CD4-positive, alpha-beta T cell (primary cell): Measurements from ENCODE around the gene RARA. TPM values are rescaled to one million over a fixed set of nuclear protein-coding genes. Genes with fewer than 3 reads are reported as not detected.
"Not testable (repeated sequence)": the region's sequence is repeated elsewhere in the genome, so short reads cannot be mapped to it uniquely, and the experiment has no call there.

Experiments
- ATAC-seq: fragments of 200-7000 bp; cut with Tn5 transposase; one replicate; pipeline ENCODE4 v1.10.0; 2022; ENCODE audit warnings: mild to moderate bottlenecking; ENCODE audit not compliant: poor library complexity
- CTCF ChIA-PET: fragments of 350-600 bp; sonication (Branson Sonifier 250); formaldehyde crosslinking; loops from one replicate; lab custom pipeline; 2021; ENCODE audit warnings: antibody characterized with exemption, inconsistent platforms; lab: Charles Lee
- POLR2A ChIA-PET: fragments of 350-600 bp; sonication (Branson Sonifier 250); formaldehyde crosslinking; loops from one replicate; lab custom pipeline; 2021; ENCODE audit warnings: antibody characterized with exemption, inconsistent platforms; lab: Charles Lee
- DNase-seq, 14 experiments: peaks; one replicate each; pipeline ENCODE4 v3.0.0-alpha.2; 2013 to 2020; ENCODE audit warnings: mixed read lengths in 2 of 14
- H3K27ac ChIP-seq, 2 donors: one replicate each; pipeline versions ENCODE4 v1.5.1 to v1.7.0; 2013; ENCODE audit warnings: low read length in 2 of 2, low read depth in 1 of 2, mild to moderate bottlenecking in 1 of 2
- H3K27me3 ChIP-seq, 2 experiments: 1 replicate in 1 of 2; 2 replicates in 1 of 2; pipeline versions ENCODE4 v1.6.1 to v1.7.0; 2013; ENCODE audit warnings: low read length in 2 of 2, control low read depth in 1 of 2, mild to moderate bottlenecking in 1 of 2, moderate library complexity in 1 of 2; ENCODE audit not compliant: insufficient read depth in 2 of 2, control insufficient read depth in 1 of 2
- H3K36me3 ChIP-seq: one replicate; pipeline ENCODE4 v1.6.1; 2013; ENCODE audit warnings: low read length, control low read depth; ENCODE audit not compliant: insufficient read depth
- H3K4me1 ChIP-seq: one replicate; pipeline ENCODE4 v1.6.1; 2013; ENCODE audit warnings: low read length, control low read depth; ENCODE audit not compliant: insufficient read depth
- H3K4me3 ChIP-seq: one replicate; pipeline ENCODE4 v1.5.1; 2013; ENCODE audit warnings: mild to moderate bottlenecking, low read length, moderate library complexity
- H3K9me3 ChIP-seq, 2 experiments: 1 replicate in 1 of 2; 2 replicates in 1 of 2; pipeline versions ENCODE4 v1.6.1 to v1.7.0; 2013; ENCODE audit warnings: low read length in 2 of 2, mild to moderate bottlenecking in 2 of 2, control low read depth in 1 of 2, moderate library complexity in 1 of 2; ENCODE audit not compliant: control insufficient read depth in 1 of 2, insufficient read depth in 1 of 2
- H3K27ac Mint-ChIP-seq: one replicate; pipeline ENCODE4 v1.8.0; 2020; ENCODE audit warnings: mixed read lengths
- H3K27me3 Mint-ChIP-seq: one replicate; pipeline ENCODE4 v1.8.0; 2021; ENCODE audit warnings: mixed read lengths
- H3K36me3 Mint-ChIP-seq: one replicate; pipeline ENCODE4 v1.8.0; 2021; ENCODE audit warnings: low read depth, mixed read lengths
- H3K4me1 Mint-ChIP-seq: one replicate; pipeline ENCODE4 v1.8.0; 2021; ENCODE audit warnings: low read depth, mixed read lengths
- H3K4me3 Mint-ChIP-seq: one replicate; pipeline ENCODE4 v1.8.0; 2020; ENCODE audit warnings: mild to moderate bottlenecking, mixed read lengths
- H3K9me3 Mint-ChIP-seq: one replicate; pipeline ENCODE4 v1.8.0; 2020; ENCODE audit warnings: mixed read lengths
- intact Hi-C, 2 experiments: fragments of 100-400 bp; cut with DNase I in 1 of 2; cut with micrococcal nuclease in 1 of 2; formaldehyde crosslinking; loops; one replicate each; pipeline versions ENCODE4 v1.15.1 to v1.9.0; 2023 to 2025; cut with DNase I, micrococcal nuclease
- total RNA-seq, 174 experiments: library from RNA in 2 of 174; stranded (reverse) in 2 of 174; gene quantifications; one replicate each; pipeline ENCODE4 v1.2.3 and lab custom pipeline; 2021 to 2026
- TF ChIP-seq, protein P1 (sequence below): fragments of 200-600 bp; IDR thresholded peaks from one replicate; pipeline ENCODE4 v1.8.0; 2022; ENCODE audit warnings: antibody characterized with exemption, mild to moderate bottlenecking

RARA gene
- total RNA-seq, 2 experiments from 2014 or later: 114 to 115 TPM

DNA sequence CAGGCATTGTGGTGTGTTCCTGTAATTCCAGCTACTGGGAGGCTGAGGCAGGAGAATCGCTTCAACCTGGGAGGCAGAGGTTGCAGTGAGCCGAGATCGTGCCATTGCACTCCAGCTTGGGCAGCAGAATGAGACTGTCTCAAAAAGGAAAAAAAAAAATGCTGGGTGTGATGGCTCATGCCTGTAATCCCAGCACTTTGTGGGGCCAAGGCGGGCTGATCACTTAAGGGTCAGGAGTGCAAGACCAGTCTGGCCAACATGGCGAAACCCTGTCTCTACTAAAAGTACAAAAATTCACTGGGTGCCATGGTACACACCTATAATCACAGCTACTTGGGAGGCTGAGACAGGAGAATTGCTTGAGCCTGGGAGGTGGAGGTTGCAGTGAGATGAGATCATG lies 4.1 kb upstream of the RARA start:
- peaks cover 48% of the 10 kb centered on the region for H3K4me1 ChIP-seq
- not testable (repeated sequence) for H3K27me3 ChIP-seq, DNase-seq, H3K36me3 Mint-ChIP-seq, H3K9me3 Mint-ChIP-seq, H3K27ac Mint-ChIP-seq, H3K36me3 ChIP-seq, ATAC-seq, H3K4me3 Mint-ChIP-seq, H3K4me3 ChIP-seq, H3K27me3 Mint-ChIP-seq, H3K27ac ChIP-seq, H3K9me3 ChIP-seq
- peaks cover 16% of the 10 kb centered on the region for H3K4me1 Mint-ChIP-seq
- POLR2A ChIA-PET: interaction anchor here (1.4 to 3.6 kb wide), 3 partner anchors 18 to 50 kb away, joined by 4 to 25 read pairs (median 16); no protein-coding TSS in a partner anchor
- CTCF ChIA-PET: interaction anchor here (0.6 to 3.8 kb wide), 3 partner anchors 49 to 129 kb away, joined by 3 to 62 read pairs (median 4); no protein-coding TSS in a partner anchor
- intact Hi-C loops: loop anchor here in 1 of 2 experiments (5.0 kb wide), 1 partner anchor 227 kb away; no protein-coding TSS in a partner anchor

DNA sequence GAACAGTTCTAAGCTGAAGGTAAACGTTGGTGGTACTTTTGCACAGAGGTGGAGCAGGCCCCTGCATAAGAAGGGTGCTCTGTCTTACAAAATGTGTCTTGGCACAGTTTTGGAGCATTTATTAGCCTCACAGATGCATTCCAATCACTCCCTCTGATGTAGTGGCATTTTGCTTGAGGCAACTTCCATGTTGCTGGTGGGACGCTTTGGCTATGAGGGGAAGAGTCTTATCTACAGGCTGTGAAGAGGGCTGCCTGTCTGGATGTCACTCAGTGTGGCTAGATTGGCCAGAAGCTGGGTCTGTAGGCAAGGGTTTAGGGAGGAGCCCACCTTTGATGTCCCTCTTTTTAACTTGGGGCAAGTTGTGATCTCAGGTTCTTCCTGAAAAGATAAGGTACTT lies 2.6 kb upstream of the RARA start:
- peaks cover 29% of the 10 kb centered on the region for H3K4me1 Mint-ChIP-seq
- Histone ChIP-seq H3K36me3 (no peaks in the 10 kb centered on the region), H3K27me3 (no peaks in the 10 kb centered on the region), H3K4me1 (peaks cover 61% of the 10 kb centered on the region), H3K9me3 (no peaks in the 10 kb centered on the region), H3K27ac (no peak overlapping the region), H3K4me3 (no peak overlapping the region)
- TF ChIP-seq, protein P1, sequence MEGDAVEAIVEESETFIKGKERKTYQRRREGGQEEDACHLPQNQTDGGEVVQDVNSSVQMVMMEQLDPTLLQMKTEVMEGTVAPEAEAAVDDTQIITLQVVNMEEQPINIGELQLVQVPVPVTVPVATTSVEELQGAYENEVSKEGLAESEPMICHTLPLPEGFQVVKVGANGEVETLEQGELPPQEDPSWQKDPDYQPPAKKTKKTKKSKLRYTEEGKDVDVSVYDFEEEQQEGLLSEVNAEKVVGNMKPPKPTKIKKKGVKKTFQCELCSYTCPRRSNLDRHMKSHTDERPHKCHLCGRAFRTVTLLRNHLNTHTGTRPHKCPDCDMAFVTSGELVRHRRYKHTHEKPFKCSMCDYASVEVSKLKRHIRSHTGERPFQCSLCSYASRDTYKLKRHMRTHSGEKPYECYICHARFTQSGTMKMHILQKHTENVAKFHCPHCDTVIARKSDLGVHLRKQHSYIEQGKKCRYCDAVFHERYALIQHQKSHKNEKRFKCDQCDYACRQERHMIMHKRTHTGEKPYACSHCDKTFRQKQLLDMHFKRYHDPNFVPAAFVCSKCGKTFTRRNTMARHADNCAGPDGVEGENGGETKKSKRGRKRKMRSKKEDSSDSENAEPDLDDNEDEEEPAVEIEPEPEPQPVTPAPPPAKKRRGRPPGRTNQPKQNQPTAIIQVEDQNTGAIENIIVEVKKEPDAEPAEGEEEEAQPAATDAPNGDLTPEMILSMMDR: no peak
- H3K27me3 Mint-ChIP-seq: no peaks in the 10 kb centered on the region
- no peaks in the 10 kb centered on the region for H3K9me3 Mint-ChIP-seq
- H3K4me3 Mint-ChIP-seq: no peak overlapping the region
- ATAC-seq: no peak
- no peak for DNase-seq
- H3K27ac Mint-ChIP-seq: no peak overlapping the region
- intact Hi-C loops: no loop called here
- CTCF ChIA-PET: interaction anchor here (0.6 to 6.8 kb wide), 5 partner anchors 11 to 227 kb away, joined by 3 to 40 read pairs (median 12); no protein-coding TSS in a partner anchor
- H3K36me3 Mint-ChIP-seq: no peaks in the 10 kb centered on the region
- POLR2A ChIA-PET: interaction anchor here (1.2 to 4.3 kb wide), 10 partner anchors 11 to 243 kb away, joined by 4 to 34 read pairs (median 7); partner anchors contain the start of gene TOP2A

DNA sequence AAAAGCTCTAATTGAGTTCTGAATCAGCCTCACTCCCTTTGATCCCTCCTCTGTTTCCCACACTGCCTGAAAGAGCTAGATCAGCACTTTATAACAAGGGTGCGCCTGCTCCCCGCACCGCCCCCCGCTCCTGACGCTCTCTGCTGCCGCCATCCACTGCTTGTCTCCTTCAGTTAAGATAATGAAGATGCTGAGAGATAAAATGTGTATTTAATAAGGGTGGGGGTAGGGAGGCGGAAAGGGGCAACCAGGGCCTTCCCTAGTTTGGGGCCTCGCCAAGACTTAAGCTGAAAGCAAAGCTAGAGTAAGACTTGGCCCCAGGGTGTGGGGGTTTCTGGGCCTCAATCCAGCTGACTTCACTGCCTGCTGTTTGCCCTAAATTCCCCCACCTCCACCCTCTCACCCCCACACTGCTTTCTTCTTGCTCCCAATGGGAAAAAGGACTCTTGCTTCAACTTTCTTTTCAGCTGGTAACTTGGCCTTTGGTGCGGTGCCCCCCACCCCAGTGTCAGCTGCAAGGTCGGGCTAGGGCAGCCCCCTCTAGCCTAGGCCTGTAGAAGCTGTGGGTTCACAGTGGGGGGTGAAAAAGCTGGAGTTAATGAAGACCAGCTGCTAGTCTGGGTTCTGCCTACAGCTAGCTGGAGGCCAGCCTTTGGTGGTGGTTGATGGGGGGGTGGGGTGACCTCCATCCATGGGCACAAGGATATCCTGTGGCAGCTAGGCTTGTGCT lies 1.8 kb upstream of the RARA start:
- no peaks in the 10 kb centered on the region for H3K27me3 ChIP-seq
- H3K4me1 ChIP-seq: peaks cover 69% of the 10 kb centered on the region
- ChIA-PET CTCF (interaction anchor here (0.9 to 6.8 kb wide), 6 partner anchors 11 to 226 kb away, joined by 3 to 40 read pairs (median 8); no protein-coding TSS in a partner anchor), POLR2A (interaction anchor here (0.6 to 4.3 kb wide), 14 partner anchors 10 to 1382 kb away, joined by 3 to 34 read pairs (median 6); partner anchors contain the start of gene TOP2A)
- H3K36me3 Mint-ChIP-seq: no peaks in the 10 kb centered on the region
- H3K9me3 Mint-ChIP-seq: no peaks in the 10 kb centered on the region
- no peak overlapping the region for H3K4me3 ChIP-seq
- H3K27ac ChIP-seq: peak overlapping the region in 1 of 2 donors; percentile 39
- H3K4me3 Mint-ChIP-seq: no peak overlapping the region
- no peaks in the 10 kb centered on the region for H3K9me3 ChIP-seq
- DNase-seq: peak in 2 of 14 experiments; percentile 10 to 43
- H3K27ac Mint-ChIP-seq: no peak overlapping the region
- H3K4me1 Mint-ChIP-seq: peaks cover 37% of the 10 kb centered on the region
- peak; percentile 55 for ATAC-seq
- intact Hi-C loops: no loop called here
- TF ChIP-seq, protein P1: no peak
- no peaks in the 10 kb centered on the region for H3K36me3 ChIP-seq
- H3K27me3 Mint-ChIP-seq: no peaks in the 10 kb centered on the region
